Prostate gland (tissue), 2 donors: Measurements from ENCODE around the gene DIPK1A. TPM values are rescaled to one million over a fixed set of nuclear protein-coding genes. Genes with fewer than 3 reads are reported as not detected.

Source experiments
- DNase-seq: peaks from one replicate; pipeline ENCODE4 v3.0.0-alpha.2; 2019; ENCODE audit warnings: low spot score
- H3K27ac ChIP-seq, 2 donors: fragments of 200-600 bp; sonication (generic); 2 replicates each; pipeline ENCODE4 v1.5.1; 2017 to 2019
- H3K27me3 ChIP-seq: fragments of 200-600 bp; sonication (generic); replicated peaks from 2 replicates; pipeline ENCODE4 v1.5.1; 2019; ENCODE audit not compliant: insufficient read depth
- H3K36me3 ChIP-seq, 2 donors: fragments of 200-600 bp; sonication (generic); 1 replicate in 1 of 2; 2 replicates in 1 of 2; pipeline versions ENCODE4 v1.5.1 to v1.8.1; 2017 to 2019
- H3K4me1 ChIP-seq: fragments of 200-600 bp; sonication (generic); replicated peaks from 2 replicates; pipeline ENCODE4 v1.5.1; 2019
- H3K4me3 ChIP-seq, 2 donors: fragments of 200-600 bp; sonication (generic); 2 replicates each; pipeline ENCODE4 v1.5.1; 2017 to 2019
- H3K9me3 ChIP-seq: fragments of 200-600 bp; sonication (generic); 2 replicates; pipeline ENCODE4 v1.5.1; 2017
- POLR2A ChIP-seq: fragments of 450-650 bp; IDR thresholded peaks from one replicate; pipeline ENCODE4 v1.6.1; 2016; ENCODE audit warnings: antibody characterized with exemption, mild to moderate bottlenecking
- POLR2AphosphoS5 ChIP-seq: sonication (generic); formaldehyde crosslinking; IDR thresholded peaks from one replicate; pipeline ENCODE4 v1.6.1; 2017; ENCODE audit warnings: antibody characterized with exemption
- WGBS: methylation state at CpG from one replicate; pipeline ENCODE4 v1.1.5; 2018; 5-methylcytosine and 5-hydroxymethylcytosine counted together
- intact Hi-C: fragments of 100-400 bp; cut with DNase I; formaldehyde crosslinking; loops from one replicate; pipeline ENCODE4 v1.14.2; 2022
- total RNA-seq, 2 donors: library from RNA; depleted of rRNA; stranded (reverse); fragments of >200 nt; gene quantifications; one replicate each; pipeline ENCODE4 v1.1.0, GENCODE V29; 2016
- TF ChIP-seq, protein P1 (sequence below), 4 experiments: fragments of 200-600 bp in 2 of 4; fragments of 450-650 bp in 2 of 4; sonication (generic) in 2 of 4; IDR thresholded peaks; 1 replicate in 3 of 4; 2 replicates in 1 of 4; pipeline ENCODE4 v1.5.1; 2016 to 2019; ENCODE audit warnings: antibody characterized with exemption in 4 of 4, mild to moderate bottlenecking in 2 of 4, moderate library complexity in 2 of 4

DIPK1A gene
- total RNA-seq, 2 donors from 2014 or later = 9.2 to 22.2 TPM

- H3K9me3 ChIP-seq = no peaks in the 10 kb centered on the region
- WGBS = 93% methylated on average over 3 of the region's 3 CpGs
- no peak overlapping the region for H3K27ac ChIP-seq
- H3K4me1 ChIP-seq = peaks cover 2% of the 10 kb centered on the region
- no peak for TF ChIP-seq POLR2AphosphoS5
- TF ChIP-seq, protein P1, sequence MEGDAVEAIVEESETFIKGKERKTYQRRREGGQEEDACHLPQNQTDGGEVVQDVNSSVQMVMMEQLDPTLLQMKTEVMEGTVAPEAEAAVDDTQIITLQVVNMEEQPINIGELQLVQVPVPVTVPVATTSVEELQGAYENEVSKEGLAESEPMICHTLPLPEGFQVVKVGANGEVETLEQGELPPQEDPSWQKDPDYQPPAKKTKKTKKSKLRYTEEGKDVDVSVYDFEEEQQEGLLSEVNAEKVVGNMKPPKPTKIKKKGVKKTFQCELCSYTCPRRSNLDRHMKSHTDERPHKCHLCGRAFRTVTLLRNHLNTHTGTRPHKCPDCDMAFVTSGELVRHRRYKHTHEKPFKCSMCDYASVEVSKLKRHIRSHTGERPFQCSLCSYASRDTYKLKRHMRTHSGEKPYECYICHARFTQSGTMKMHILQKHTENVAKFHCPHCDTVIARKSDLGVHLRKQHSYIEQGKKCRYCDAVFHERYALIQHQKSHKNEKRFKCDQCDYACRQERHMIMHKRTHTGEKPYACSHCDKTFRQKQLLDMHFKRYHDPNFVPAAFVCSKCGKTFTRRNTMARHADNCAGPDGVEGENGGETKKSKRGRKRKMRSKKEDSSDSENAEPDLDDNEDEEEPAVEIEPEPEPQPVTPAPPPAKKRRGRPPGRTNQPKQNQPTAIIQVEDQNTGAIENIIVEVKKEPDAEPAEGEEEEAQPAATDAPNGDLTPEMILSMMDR (IDR thresholded peaks at IDR 0.05) = no peak
- no peak for TF ChIP-seq POLR2A
- intact Hi-C loops = no loop called here
- no peak for DNase-seq
- no peak overlapping the region for H3K4me3 ChIP-seq
- no peaks in the 10 kb centered on the region for H3K36me3 ChIP-seq
- H3K27me3 ChIP-seq = no peaks in the 10 kb centered on the region
Observed at GRCh38 chr1:92845908-92846307, 115.4 kb downstream of the DIPK1A start.

DNA sequence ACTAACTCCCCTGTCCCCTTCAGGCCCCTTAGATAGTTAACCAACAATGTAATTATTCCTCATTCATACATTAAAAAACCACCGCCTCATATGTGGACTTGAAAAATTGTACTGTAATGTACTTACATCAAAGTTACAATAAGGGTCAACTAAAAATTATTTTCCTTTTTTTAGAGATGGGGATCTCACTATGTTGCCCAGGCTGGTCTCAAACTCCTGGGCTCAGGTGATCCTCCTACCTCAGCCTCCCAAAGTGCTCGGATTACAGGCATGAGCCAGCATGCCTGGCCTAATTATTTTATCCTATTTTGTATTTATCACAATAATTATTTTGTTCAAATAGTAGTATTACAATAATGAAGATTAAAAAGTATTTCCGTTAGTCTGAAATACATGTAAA lies 116.8 kb downstream of the DIPK1A start:
- no peak for DNase-seq
- Histone ChIP-seq H3K4me3 (no peak overlapping the region), H3K27ac (no peak overlapping the region), H3K27me3 (no peaks in the 10 kb centered on the region), H3K9me3 (no peaks in the 10 kb centered on the region), H3K4me1 (peaks cover 2% of the 10 kb centered on the region), H3K36me3 (peaks cover 0 to 5% of the 10 kb centered on the region in 2 donors)
- intact Hi-C loops = no loop called here
- TF ChIP-seq, protein P1 (IDR thresholded peaks at IDR 0.05) = no peak
- no peak for TF ChIP-seq POLR2AphosphoS5
- no peak for TF ChIP-seq POLR2A
- over 99% methylated on average over 3 of the region's 3 CpGs for WGBS

DNA sequence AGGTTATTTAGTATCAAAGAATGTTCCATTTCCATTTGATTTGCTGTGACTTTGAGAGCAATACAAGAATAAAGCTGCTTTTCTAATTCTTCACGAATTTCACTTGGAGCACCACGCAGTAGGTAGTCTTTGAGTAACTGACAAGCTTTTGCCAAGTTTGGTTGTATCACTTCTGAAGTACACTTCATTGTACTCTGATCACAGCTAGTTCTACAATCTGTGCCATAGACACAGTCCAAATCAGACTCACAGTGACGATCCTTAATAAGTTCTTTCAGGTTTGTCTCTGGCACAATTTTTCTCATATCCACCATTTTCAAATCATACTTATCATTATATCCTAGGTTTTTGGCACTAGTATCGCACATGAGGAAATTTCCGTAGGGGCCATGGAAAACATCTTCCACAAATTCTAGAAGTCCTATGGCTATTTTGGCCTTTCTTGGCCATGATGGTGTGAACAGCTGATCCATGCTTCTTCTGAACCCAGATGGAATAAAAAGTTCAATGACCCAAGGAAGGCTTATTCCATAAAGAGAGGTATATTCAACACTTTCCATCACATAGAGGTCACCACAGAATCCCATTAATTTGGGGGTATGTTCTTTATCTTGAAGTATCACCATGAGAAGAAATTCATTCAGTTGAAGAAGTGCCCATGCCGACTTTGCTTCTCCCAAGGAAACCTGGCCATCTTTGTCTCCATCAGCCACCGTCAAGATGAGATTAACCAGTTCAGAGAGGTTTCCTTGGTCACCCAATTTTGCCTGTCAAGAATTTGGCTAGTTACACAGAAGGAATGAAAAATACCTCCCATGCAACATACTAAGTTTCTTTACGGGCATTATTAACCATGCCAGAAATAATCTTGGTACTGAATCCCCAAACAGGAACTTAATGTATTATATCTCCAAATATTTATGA lies 117.6 kb downstream of the DIPK1A start:
- Histone ChIP-seq H3K9me3 (no peaks in the 10 kb centered on the region), H3K36me3 (peaks cover 0 to 5% of the 10 kb centered on the region in 2 donors), H3K4me1 (peaks cover 2% of the 10 kb centered on the region), H3K27me3 (no peaks in the 10 kb centered on the region), H3K4me3 (no peak overlapping the region), H3K27ac (no peak overlapping the region)
- intact Hi-C loops = no loop called here
- 93% methylated on average over 8 of the region's 8 CpGs for WGBS
- no peak for DNase-seq
- TF ChIP-seq, protein P1 (IDR thresholded peaks at IDR 0.05) = no peak
- TF ChIP-seq POLR2AphosphoS5 (no peak), POLR2A (no peak)

- H3K4me3 ChIP-seq = no peak overlapping the region
- H3K36me3 ChIP-seq = peaks cover 0 to 9% of the 10 kb centered on the region in 2 donors
- intact Hi-C loops = no loop called here
- H3K27me3 ChIP-seq = no peaks in the 10 kb centered on the region
- TF ChIP-seq, protein P1 (IDR thresholded peaks at IDR 0.05) = no peak
- TF ChIP-seq POLR2AphosphoS5 (no peak), POLR2A (no peak)
- DNase-seq = no peak
- WGBS = 25% methylated on average over 2 of the region's 2 CpGs
- H3K9me3 ChIP-seq = no peaks in the 10 kb centered on the region
- no peak overlapping the region for H3K27ac ChIP-seq
- no peaks in the 10 kb centered on the region for H3K4me1 ChIP-seq
Observed at GRCh38 chr1:92843046-92843423, 118.2 kb downstream of the DIPK1A start.
